Stimulated activated memory B cell treated with anti-CD40 and anti-IgM and Interleukin-4, amounts not matched to agents 10 μg/mL and 1 μg/mL and 100 μg/mL, for 72 hours (primary cell): ENCODE data around the gene PDXDC1.
"Not testable (repeated sequence)": the region's sequence is repeated elsewhere in the genome, so short reads cannot be mapped to it uniquely, and the experiment has no call there.

Experiments
- ATAC-seq: fragments of 150-1000 bp; cut with Tn5 transposase; 2 replicates; pipeline ENCODE4 v1.10.0; 2021
- H3K27ac Mint-ChIP-seq: one replicate; pipeline ENCODE4 v1.8.0; 2022; ENCODE audit warnings: mild to moderate bottlenecking, mixed read lengths
- H3K27me3 Mint-ChIP-seq: one replicate; pipeline ENCODE4 v1.8.0; 2022; ENCODE audit warnings: mixed read lengths
- H3K36me3 Mint-ChIP-seq: one replicate; pipeline ENCODE4 v1.8.0; 2022; ENCODE audit warnings: mixed read lengths
- H3K4me1 Mint-ChIP-seq: one replicate; pipeline ENCODE4 v1.8.0; 2022; ENCODE audit warnings: mixed read lengths
- H3K4me3 Mint-ChIP-seq: one replicate; pipeline ENCODE4 v1.8.0; 2022; ENCODE audit warnings: mild to moderate bottlenecking, moderate library complexity, mixed read lengths
- H3K9me3 Mint-ChIP-seq: one replicate; pipeline ENCODE4 v1.8.0; 2022; ENCODE audit warnings: mixed read lengths

The PDXDC1 gene

GRCh38 chr16:15154005-15154404, 179.2 kb downstream of the PDXDC1 start:
- not testable (repeated sequence) for H3K27me3 Mint-ChIP-seq, ATAC-seq, H3K36me3 Mint-ChIP-seq, H3K4me1 Mint-ChIP-seq, H3K27ac Mint-ChIP-seq, H3K9me3 Mint-ChIP-seq
- peak overlapping the region; percentile 76 for H3K4me3 Mint-ChIP-seq

GRCh38 chr16:15154650-15155562, 180.1 kb downstream of the PDXDC1 start:
- not testable (repeated sequence) for H3K36me3 Mint-ChIP-seq, H3K27me3 Mint-ChIP-seq, H3K4me1 Mint-ChIP-seq, H3K9me3 Mint-ChIP-seq
- Mint-ChIP-seq H3K27ac (peak overlapping the region; percentile 84), H3K4me3 (peak overlapping the region; percentile 85)
- ATAC-seq: peak; percentile 96

DNA sequence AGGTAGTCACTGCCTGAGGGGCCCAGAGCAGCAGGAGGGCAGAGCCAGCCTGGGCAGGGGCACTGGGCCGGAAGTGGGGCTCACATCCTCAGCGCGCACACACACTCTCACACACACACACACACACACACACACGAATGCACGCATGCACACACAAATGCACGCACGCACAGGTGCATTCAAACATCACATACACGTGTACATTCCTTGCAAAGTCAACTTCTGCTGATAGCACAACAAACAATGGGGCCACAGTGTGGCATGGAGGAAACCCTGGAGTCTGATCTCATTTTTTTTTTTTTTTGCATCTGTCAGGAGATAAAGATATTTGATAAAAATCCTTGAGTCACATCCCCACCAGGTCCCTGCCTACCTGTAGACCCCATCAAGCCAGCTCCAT, 182.8 kb downstream of the PDXDC1 start:
- not testable (repeated sequence) for H3K4me1 Mint-ChIP-seq, H3K27me3 Mint-ChIP-seq, H3K9me3 Mint-ChIP-seq, H3K4me3 Mint-ChIP-seq, ATAC-seq, H3K36me3 Mint-ChIP-seq, H3K27ac Mint-ChIP-seq

- not testable (repeated sequence) for H3K27me3 Mint-ChIP-seq, ATAC-seq
Observed at GRCh38 chr16:15159671-15160070, 184.8 kb downstream of the PDXDC1 start.

DNA sequence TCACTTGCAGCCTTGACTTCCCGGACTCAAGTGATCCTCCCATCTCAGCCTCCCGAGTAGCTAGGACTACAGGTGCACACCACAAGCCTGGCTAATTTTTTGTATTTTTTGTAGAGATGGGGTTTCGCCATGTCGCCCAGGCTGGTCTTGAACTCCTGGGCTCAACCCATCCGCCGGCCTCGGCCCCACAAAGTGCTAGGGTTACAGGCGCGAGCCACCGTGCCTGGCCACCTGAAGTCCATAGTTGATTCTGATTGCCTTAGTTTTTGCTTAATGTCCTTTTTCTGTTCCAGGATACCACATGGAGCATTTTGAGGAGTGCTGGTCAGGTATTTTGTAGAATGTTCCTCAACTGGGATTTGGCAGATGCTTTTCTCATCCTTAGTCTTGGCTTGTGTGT, 185.7 kb downstream of the PDXDC1 start:
- not testable (repeated sequence) for H3K27me3 Mint-ChIP-seq, H3K36me3 Mint-ChIP-seq, H3K27ac Mint-ChIP-seq, ATAC-seq, H3K4me1 Mint-ChIP-seq, H3K4me3 Mint-ChIP-seq, H3K9me3 Mint-ChIP-seq

More at GRCh38 chr16:15159671-15160070, 184.8 kb downstream of the PDXDC1 start:
- not testable (repeated sequence) for H3K9me3 Mint-ChIP-seq, H3K36me3 Mint-ChIP-seq, H3K4me3 Mint-ChIP-seq, H3K27ac Mint-ChIP-seq, H3K4me1 Mint-ChIP-seq

DNA sequence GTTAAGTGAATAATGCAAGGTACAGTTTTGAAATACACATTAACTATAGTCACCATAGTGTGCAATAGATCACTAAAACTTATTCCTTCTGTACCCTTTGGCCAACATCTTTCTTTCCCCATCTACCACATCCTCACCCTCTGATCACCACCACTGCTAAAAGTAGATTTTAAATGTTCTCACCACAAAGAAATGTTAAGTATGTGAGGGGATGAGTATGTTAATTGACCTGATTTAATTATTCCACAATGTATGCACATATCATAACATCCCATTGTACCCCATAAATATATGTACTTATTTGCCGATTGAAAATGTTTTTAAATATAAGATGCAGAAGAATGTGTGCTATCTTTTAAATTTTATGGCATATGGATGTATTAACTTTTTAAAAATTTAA, 188.2 kb downstream of the PDXDC1 start:
- not testable (repeated sequence) for H3K4me1 Mint-ChIP-seq, H3K36me3 Mint-ChIP-seq, H3K4me3 Mint-ChIP-seq, H3K27ac Mint-ChIP-seq, H3K9me3 Mint-ChIP-seq, H3K27me3 Mint-ChIP-seq, ATAC-seq

- ATAC-seq: not testable (repeated sequence)
Observed at GRCh38 chr16:15166177-15166576, 191.4 kb downstream of the PDXDC1 start.

GRCh38 chr16:15168303-15168702, 193.5 kb downstream of the PDXDC1 start:
- H3K4me1 Mint-ChIP-seq, H3K27ac Mint-ChIP-seq, ATAC-seq, H3K9me3 Mint-ChIP-seq, H3K4me3 Mint-ChIP-seq, H3K27me3 Mint-ChIP-seq, H3K36me3 Mint-ChIP-seq: not testable (repeated sequence)

More at GRCh38 chr16:15166177-15166576, 191.4 kb downstream of the PDXDC1 start:
- H3K4me1 Mint-ChIP-seq, H3K9me3 Mint-ChIP-seq, H3K27me3 Mint-ChIP-seq, H3K27ac Mint-ChIP-seq, H3K4me3 Mint-ChIP-seq, H3K36me3 Mint-ChIP-seq: not testable (repeated sequence)

- not testable (repeated sequence) for H3K9me3 Mint-ChIP-seq, H3K4me3 Mint-ChIP-seq, H3K27me3 Mint-ChIP-seq, H3K27ac Mint-ChIP-seq, H3K4me1 Mint-ChIP-seq, ATAC-seq, H3K36me3 Mint-ChIP-seq
Observed at GRCh38 chr16:15168953-15169652, 194.3 kb downstream of the PDXDC1 start.

DNA sequence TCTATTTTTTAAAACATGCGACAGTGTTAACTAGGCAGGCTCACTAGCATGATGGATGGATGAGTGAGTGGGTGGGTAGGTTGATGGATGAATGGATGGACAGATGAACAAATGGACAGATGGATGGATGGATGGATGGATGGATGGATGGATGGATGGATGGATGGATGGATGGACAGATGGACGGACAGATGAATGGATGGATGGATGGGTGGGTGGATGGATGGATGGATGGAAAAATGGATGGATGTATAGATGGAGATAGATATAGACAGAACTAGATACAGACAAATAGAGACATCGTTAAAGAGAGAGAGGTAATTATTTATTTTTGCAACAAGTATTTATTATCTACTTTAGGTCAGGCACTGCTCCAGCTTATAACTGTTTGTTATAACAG, 205.1 kb downstream of the PDXDC1 start:
- not testable (repeated sequence) for H3K4me1 Mint-ChIP-seq, ATAC-seq, H3K9me3 Mint-ChIP-seq, H3K4me3 Mint-ChIP-seq, H3K27me3 Mint-ChIP-seq, H3K36me3 Mint-ChIP-seq, H3K27ac Mint-ChIP-seq

GRCh38 chr16:15180946-15181345, 206.1 kb downstream of the PDXDC1 start:
- not testable (repeated sequence) for H3K4me1 Mint-ChIP-seq, H3K9me3 Mint-ChIP-seq, H3K4me3 Mint-ChIP-seq, H3K27me3 Mint-ChIP-seq, H3K27ac Mint-ChIP-seq, H3K36me3 Mint-ChIP-seq
- ATAC-seq: peak; percentile 31

DNA sequence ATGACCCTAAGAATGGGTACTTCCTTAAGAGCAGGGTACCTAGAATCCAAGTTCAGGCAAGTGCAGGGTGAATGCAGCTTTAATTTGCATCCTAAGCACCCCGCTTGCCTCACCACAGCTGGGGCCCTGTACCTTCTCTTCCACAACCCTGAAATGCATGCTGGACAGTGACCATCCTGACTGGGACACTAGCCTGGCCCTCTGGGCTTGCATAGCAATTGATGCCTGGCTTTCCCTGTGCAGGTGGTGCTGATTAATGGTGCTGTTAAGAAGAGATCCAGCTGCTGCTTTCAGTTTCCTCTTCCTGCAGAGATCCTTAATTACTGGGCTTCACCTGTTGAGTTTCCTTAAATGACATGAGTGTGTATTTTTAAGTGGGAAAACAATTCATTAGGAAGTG, 209.2 kb downstream of the PDXDC1 start:
- H3K4me3 Mint-ChIP-seq, H3K27me3 Mint-ChIP-seq, H3K4me1 Mint-ChIP-seq, ATAC-seq, H3K9me3 Mint-ChIP-seq, H3K36me3 Mint-ChIP-seq, H3K27ac Mint-ChIP-seq: not testable (repeated sequence)
